ENCODE data around the gene PLXDC2. TPM values are rescaled to one million over a fixed set of nuclear protein-coding genes. Genes with fewer than 3 reads are reported as not detected.

PLXDC2 gene
- total RNA-seq, 3 donors from 2014 or later = 63.9 to 125 (median 101) TPM

GRCh38 chr10:20013991-20014750, 197.9 kb downstream of the PLXDC2 start:
- Histone ChIP-seq H3K36me3 (no peaks in the 10 kb centered on the region), H3K4me3 (no peak overlapping the region), H3K9me3 (no peaks in the 10 kb centered on the region), H3K27me3 (no peaks in the 10 kb centered on the region), H3K4me1 (no peaks in the 10 kb centered on the region), H3K27ac (no peak overlapping the region)
- intact Hi-C loops (cut with DNase I; ENCODE audit: low total_unique reads) = no loop called here
- no peak for DNase-seq (ENCODE audit: low spot score in 2 of 2)
- TF ChIP-seq CTCF (IDR thresholded peaks at IDR 0.05) = no peak
- no peak for TF ChIP-seq POLR2A (IDR thresholded peaks at IDR 0.05)
- no peak for TF ChIP-seq POLR2AphosphoS5 (IDR thresholded peaks at IDR 0.05)

- Histone ChIP-seq H3K9me3 (no peaks in the 10 kb centered on the region), H3K27ac (no peak overlapping the region), H3K36me3 (no peaks in the 10 kb centered on the region), H3K27me3 (no peaks in the 10 kb centered on the region), H3K4me1 (no peaks in the 10 kb centered on the region), H3K4me3 (no peak overlapping the region)
- no peak for DNase-seq (ENCODE audit: low spot score in 2 of 2)
- intact Hi-C loops (cut with DNase I; ENCODE audit: low total_unique reads) = no loop called here
- TF ChIP-seq CTCF (IDR thresholded peaks at IDR 0.05) = no peak
- no peak for TF ChIP-seq POLR2AphosphoS5 (IDR thresholded peaks at IDR 0.05)
- no peak for TF ChIP-seq POLR2A (IDR thresholded peaks at IDR 0.05)
Observed at GRCh38 chr10:20017961-20018360, 201.7 kb downstream of the PLXDC2 start.

- TF ChIP-seq POLR2AphosphoS5 (IDR thresholded peaks at IDR 0.05) = no peak
- TF ChIP-seq CTCF (IDR thresholded peaks at IDR 0.05) = no peak
- TF ChIP-seq POLR2A (IDR thresholded peaks at IDR 0.05) = no peak
- Histone ChIP-seq H3K4me1 (no peaks in the 10 kb centered on the region), H3K36me3 (no peaks in the 10 kb centered on the region), H3K27ac (no peak overlapping the region), H3K27me3 (no peaks in the 10 kb centered on the region), H3K9me3 (no peaks in the 10 kb centered on the region), H3K4me3 (no peak overlapping the region)
- no peak for DNase-seq (ENCODE audit: low spot score in 2 of 2)
- intact Hi-C loops (cut with DNase I; ENCODE audit: low total_unique reads) = loop anchor here (5.0 kb wide), 1 partner anchor 368 kb away; no protein-coding TSS in a partner anchor
Observed at GRCh38 chr10:20020677-20021076, 204.4 kb downstream of the PLXDC2 start.

- no peak for DNase-seq (ENCODE audit: low spot score in 2 of 2)
- Histone ChIP-seq H3K4me3 (no peak overlapping the region), H3K27ac (no peak overlapping the region), H3K36me3 (no peaks in the 10 kb centered on the region), H3K9me3 (no peaks in the 10 kb centered on the region), H3K27me3 (no peaks in the 10 kb centered on the region), H3K4me1 (no peaks in the 10 kb centered on the region)
- intact Hi-C loops (cut with DNase I; ENCODE audit: low total_unique reads) = no loop called here
- TF ChIP-seq POLR2AphosphoS5 (IDR thresholded peaks at IDR 0.05) (no peak), POLR2A (IDR thresholded peaks at IDR 0.05) (no peak), CTCF (IDR thresholded peaks at IDR 0.05) (no peak)
Observed at GRCh38 chr10:20029523-20029922, 213.3 kb downstream of the PLXDC2 start.

GRCh38 chr10:20033476-20033875, 217.2 kb downstream of the PLXDC2 start:
- TF ChIP-seq POLR2AphosphoS5 (IDR thresholded peaks at IDR 0.05) (no peak), POLR2A (IDR thresholded peaks at IDR 0.05) (no peak), CTCF (IDR thresholded peaks at IDR 0.05) (no peak)
- Histone ChIP-seq H3K27ac (no peak overlapping the region), H3K4me3 (no peak overlapping the region), H3K9me3 (no peaks in the 10 kb centered on the region), H3K36me3 (no peaks in the 10 kb centered on the region), H3K27me3 (no peaks in the 10 kb centered on the region), H3K4me1 (no peaks in the 10 kb centered on the region)
- DNase-seq (ENCODE audit: low spot score in 2 of 2) = no peak
- intact Hi-C loops (cut with DNase I; ENCODE audit: low total_unique reads) = no loop called here
